HepG2 (cell line): ENCODE measurements around the gene ZDHHC24. TPM values are rescaled to one million over a fixed set of nuclear protein-coding genes. Genes with fewer than 3 reads are reported as not detected.

Source experiments
- ATAC-seq: fragments of 200-7000 bp; cut with Tn5 transposase; 3 replicates; pipeline ENCODE4 v1.9.1; 2020; ENCODE audit warnings: mild to moderate bottlenecking, moderate library complexity
- BruUV-seq: library from RNA; stranded (reverse); fragments of 400-500 nt; replicated peaks from 2 replicates; lab custom pipeline; 2021; lab: Mats Ljungman, UMichigan
- CTCF ChIA-PET: fragments of 300-600 bp; formaldehyde crosslinking; extraction: SDS; loops from one replicate; lab custom pipeline; 2021; ENCODE audit warnings: low total read pairs, inconsistent platforms, low intra/inter-chr PET ratio; lab: Yijun Ruan, JAX
- POLR2A ChIA-PET: fragments of 350-600 bp; sonication (Branson Sonifier 250); formaldehyde crosslinking; loops from one replicate; lab custom pipeline; 2020; ENCODE audit warnings: antibody characterized with exemption, inconsistent platforms; lab: Yijun Ruan, JAX
- DNase-seq: peaks from one replicate; pipeline ENCODE4 v3.0.0-alpha.2; 2015; ENCODE audit warnings: low spot score
- FAIRE-seq: peaks from 3 replicates; lab custom pipeline; 2011; peaks lifted over from hg19 to GRCh38; lab: Jason Lieb, UNC
- H2AFZ ChIP-seq: one replicate; pipeline ENCODE4 v1.6.1; 2011; ENCODE audit warnings: low read length, inconsistent platforms
- H3K27ac ChIP-seq: fragments of 300-600 bp; 3 replicates; pipeline ENCODE4 v1.8.0; 2011; ENCODE audit warnings: mixed run types, mild to moderate bottlenecking, mixed read lengths, low read length, inconsistent platforms; ENCODE audit not compliant: insufficient read depth; ENCODE audit errors: extremely low read length
- H3K27me3 ChIP-seq, 2 experiments: fragments of 200-600 bp in 1 of 2; 2 replicates in 1 of 2; 3 replicates in 1 of 2; pipeline versions ENCODE4 v1.6.0 to v1.8.0; 2011; ENCODE audit warnings: low read length in 2 of 2, mild to moderate bottlenecking in 2 of 2, moderate library complexity in 2 of 2, inconsistent platforms in 1 of 2; ENCODE audit not compliant: insufficient read depth in 2 of 2, control insufficient read depth in 1 of 2
- H3K36me3 ChIP-seq, 2 experiments: fragments of 200-600 bp in 1 of 2; replicated peaks in 1 of 2; 2 replicates in 1 of 2; 3 replicates in 1 of 2; pipeline versions ENCODE4 v1.5.1 to v1.8.0; 2011; ENCODE audit warnings: low read length in 2 of 2, inconsistent platforms in 1 of 2; ENCODE audit not compliant: insufficient read depth in 2 of 2, control insufficient read depth in 1 of 2
- H3K4me1 ChIP-seq: 2 replicates; pipeline ENCODE4 v1.5.1; 2012; ENCODE audit warnings: low read length, inconsistent platforms; ENCODE audit not compliant: insufficient read depth
- H3K4me2 ChIP-seq: 2 replicates; pipeline ENCODE4 v1.6.0; 2011; ENCODE audit warnings: low read depth, low read length, inconsistent platforms
- H3K4me3 ChIP-seq, 3 experiments: fragments of 200-600 bp in 1 of 3; sonication (generic), shearing (Covaris generic) in 1 of 3; replicated peaks in 1 of 3; 2 replicates each; pipeline ENCODE4 v1.5.1; 2011 to 2016; ENCODE audit warnings: low read length in 3 of 3, inconsistent platforms in 2 of 3, low read depth in 2 of 3, mild to moderate bottlenecking in 2 of 3, control low read depth in 1 of 3, mixed read lengths in 1 of 3; ENCODE audit not compliant: insufficient read depth in 1 of 3
- H3K79me2 ChIP-seq: one replicate; pipeline ENCODE4 v1.6.1; 2011; ENCODE audit warnings: low read length, inconsistent platforms; ENCODE audit not compliant: insufficient read depth
- H3K9ac ChIP-seq: 2 replicates; pipeline ENCODE4 v1.6.0; 2011; ENCODE audit warnings: mild to moderate bottlenecking, low read depth, low read length, inconsistent platforms; ENCODE audit not compliant: insufficient read depth
- H3K9me3 ChIP-seq: 2 replicates; pipeline ENCODE4 v1.5.1; 2012; ENCODE audit warnings: mild to moderate bottlenecking, low read length
- H4K20me1 ChIP-seq: 2 replicates; pipeline ENCODE4 v1.6.0; 2011; ENCODE audit warnings: inconsistent platforms, mild to moderate bottlenecking, low read length, moderate library complexity; ENCODE audit not compliant: insufficient read depth
- FOXJ3 ChIP-seq: sonication (generic); formaldehyde crosslinking; IDR thresholded peaks from 2 replicates; pipeline ENCODE4 v1.4.0; 2020; ENCODE audit warnings: missing genetic modification reagents, mild to moderate bottlenecking, borderline replicate concordance
- HMG20B ChIP-seq: conservative IDR thresholded peaks from 2 replicates; pipeline ENCODE4 v1.6.1; 2016; ENCODE audit warnings: missing genetic modification reagents, missing compliant biosample characterization
- HNF4A ChIP-seq: sonication (generic); formaldehyde crosslinking; IDR thresholded peaks from 2 replicates; pipeline ENCODE4 v1.4.0; 2020; ENCODE audit warnings: missing genetic modification reagents
- JUN ChIP-seq: sonication (generic); formaldehyde crosslinking; IDR thresholded peaks from 2 replicates; pipeline ENCODE4 v1.4.0; 2020; ENCODE audit warnings: mild to moderate bottlenecking, missing genetic modification reagents
- NFKBIZ ChIP-seq: IDR thresholded peaks from 2 replicates; pipeline ENCODE4 v1.6.1; 2018; ENCODE audit warnings: missing genetic modification reagents, missing compliant biosample characterization
- NFRKB ChIP-seq: fragments of 450-650 bp; IDR thresholded peaks from 2 replicates; pipeline ENCODE4 v1.6.1; 2017
- REXO4 ChIP-seq: sonication (generic); formaldehyde crosslinking; IDR thresholded peaks from 2 replicates; pipeline ENCODE4 v1.8.0; 2022; ENCODE audit warnings: missing genetic modification reagents, mild to moderate bottlenecking, borderline replicate concordance
- SKI ChIP-seq: fragments of 450-650 bp; IDR thresholded peaks from one replicate; pipeline ENCODE4 v1.6.1; 2018; ENCODE audit warnings: mild to moderate bottlenecking; ENCODE audit not compliant: partially characterized antibody
- SP4 ChIP-seq: sonication (generic); formaldehyde crosslinking; IDR thresholded peaks from 2 replicates; pipeline ENCODE4 v1.8.1; 2023; ENCODE audit warnings: mild to moderate bottlenecking, missing genetic modification reagents
- SSRP1 ChIP-seq: IDR thresholded peaks from 2 replicates; pipeline ENCODE4 v1.6.1; 2016; ENCODE audit warnings: control low read depth
- ZFY ChIP-seq: sonication (generic); formaldehyde crosslinking; IDR thresholded peaks from 2 replicates; pipeline ENCODE4 v1.4.0; 2020; ENCODE audit warnings: missing genetic modification reagents
- ZNF124 ChIP-seq: sonication (generic); formaldehyde crosslinking; IDR thresholded peaks from 2 replicates; pipeline ENCODE4 v1.4.0; 2020; ENCODE audit warnings: missing genetic modification reagents
- ZNF33A ChIP-seq: sonication (generic); formaldehyde crosslinking; IDR thresholded peaks from 2 replicates; pipeline ENCODE4 v1.5.1; 2020; ENCODE audit warnings: missing genetic modification reagents, mild to moderate bottlenecking, moderate library complexity, borderline replicate concordance
- ZNF644 ChIP-seq: IDR thresholded peaks from 2 replicates; pipeline ENCODE4 v1.6.1; 2016; ENCODE audit warnings: low read depth
- ZNF670 ChIP-seq: sonication (generic); formaldehyde crosslinking; IDR thresholded peaks from 2 replicates; pipeline ENCODE4 v1.8.0; 2022; ENCODE audit warnings: mild to moderate bottlenecking, missing genetic modification reagents, borderline replicate concordance
- ZNF83 ChIP-seq: sonication (generic); formaldehyde crosslinking; IDR thresholded peaks from 2 replicates; pipeline ENCODE4 v1.4.0; 2020; ENCODE audit warnings: missing genetic modification reagents, mild to moderate bottlenecking, borderline replicate concordance
- WGBS: methylation state at CpG from one replicate; pipeline ENCODE4 v1.1.6; 2017; ENCODE audit warnings: low lambda C conversion rate; 5-methylcytosine and 5-hydroxymethylcytosine counted together
- in situ Hi-C: cut with HindIII; loops from 2 replicates; pipeline ENCODE4 v1.10.0; 2017; ENCODE audit warnings: low pct_unique_long_range_greater_than_20kb; ENCODE audit not compliant: extremely low pct_ligation_motif_present
- intact Hi-C: fragments of 100-400 bp; cut with micrococcal nuclease; formaldehyde crosslinking; loops from one replicate; pipeline ENCODE4 v1.10.0; 2022; ENCODE audit not compliant: unreplicated experiment
- polyA plus RNA-seq, 8 experiments: library from polyadenylated mRNA; depleted of rRNA in 3 of 8; stranded (reverse) in 7 of 8; unstranded in 1 of 8; fragments of >200 nt; fragmentation: Illumina TruSeq in 4 of 8; extraction: Trizol in 4 of 8; gene quantifications; 2 replicates each; pipeline versions ENCODE4 v1.2.1 to v1.2.3, GENCODE V29; 2011 to 2016; ENCODE audit warnings: low read depth in 4 of 8, missing spikeins in 1 of 8, mixed read lengths in 1 of 8; ENCODE audit not compliant: insufficient read depth in 1 of 8
- total RNA-seq, 5 experiments: library from RNA; depleted of rRNA; stranded (reverse); fragments of >200 nt; fragmentation: Illumina TruSeq; extraction: Trizol; gene quantifications; 2 replicates each; pipeline ENCODE4 v1.2.3, GENCODE V29; 2016; ENCODE audit warnings: low read depth in 1 of 5
- TF ChIP-seq, protein P1 (sequence below): sonication (generic); formaldehyde crosslinking; IDR thresholded peaks from 2 replicates; pipeline ENCODE4 v1.5.0; 2020; ENCODE audit warnings: mild to moderate bottlenecking, missing genetic modification reagents
- TF ChIP-seq, protein P2 (sequence below): sonication (generic); formaldehyde crosslinking; IDR thresholded peaks from 2 replicates; pipeline ENCODE4 v1.4.0; 2020; ENCODE audit warnings: missing genetic modification reagents, mild to moderate bottlenecking, borderline replicate concordance

ZDHHC24 gene
- total and polyA plus RNA-seq, 2 of the 13 experiments (the other 11 are each of a cell fraction or from before 2014, with no cell fraction given): 4.3 TPM

- Histone ChIP-seq H3K27me3 (no peaks in the 10 kb centered on the region), H3K27ac (peak within 1 kb of the TSS; percentile 87), H3K79me2 (peaks cover 2% of the 10 kb centered on the region), H3K36me3 (peaks cover 0 to 5% of the 10 kb centered on the region in 2 experiments; a peak in 3 of 5 replicates), H4K20me1 (no peaks in the 10 kb centered on the region; the same call in 1 of the 2 replicates), H3K4me2 (peak within 1 kb of the TSS; percentile 88), H3K4me1 (peaks cover 50% of the 10 kb centered on the region), H3K4me3 (peak within 1 kb of the TSS; percentile 70 to 93 (median 92)), H3K9me3 (no peaks in the 10 kb centered on the region), H2AFZ (no peak within 1 kb of the TSS), H3K9ac (peak within 1 kb of the TSS; percentile 94)
- 3% methylated on average over 18 of the region's 62 CpGs for WGBS
- intact Hi-C loops (loop anchor here (1.0 kb wide), 1 partner anchor 66 kb away; the partner anchor contains the start of genes ACTN3 and ZDHHC24), in situ Hi-C loops (no loop called here)
- FAIRE-seq: peak; percentile 15
- DNase-seq: peak; percentile 93
- ChIA-PET POLR2A (interaction anchor here (0.5 to 1.8 kb wide), 23 partner anchors 10 to 575 kb away, joined by 3 to 48 read pairs (median 6); partner anchors contain the start of genes ACTN3, BBS1, MRPL11 and PELI3), CTCF (interaction anchor here (2.8 kb wide), 1 partner anchor 72 kb away, joined by 28 read pairs; no protein-coding TSS in a partner anchor)
- TSS peak; percentile 74 for BruUV-seq
- ATAC-seq: peak; percentile 93
- TF ChIP-seq, protein P1, sequence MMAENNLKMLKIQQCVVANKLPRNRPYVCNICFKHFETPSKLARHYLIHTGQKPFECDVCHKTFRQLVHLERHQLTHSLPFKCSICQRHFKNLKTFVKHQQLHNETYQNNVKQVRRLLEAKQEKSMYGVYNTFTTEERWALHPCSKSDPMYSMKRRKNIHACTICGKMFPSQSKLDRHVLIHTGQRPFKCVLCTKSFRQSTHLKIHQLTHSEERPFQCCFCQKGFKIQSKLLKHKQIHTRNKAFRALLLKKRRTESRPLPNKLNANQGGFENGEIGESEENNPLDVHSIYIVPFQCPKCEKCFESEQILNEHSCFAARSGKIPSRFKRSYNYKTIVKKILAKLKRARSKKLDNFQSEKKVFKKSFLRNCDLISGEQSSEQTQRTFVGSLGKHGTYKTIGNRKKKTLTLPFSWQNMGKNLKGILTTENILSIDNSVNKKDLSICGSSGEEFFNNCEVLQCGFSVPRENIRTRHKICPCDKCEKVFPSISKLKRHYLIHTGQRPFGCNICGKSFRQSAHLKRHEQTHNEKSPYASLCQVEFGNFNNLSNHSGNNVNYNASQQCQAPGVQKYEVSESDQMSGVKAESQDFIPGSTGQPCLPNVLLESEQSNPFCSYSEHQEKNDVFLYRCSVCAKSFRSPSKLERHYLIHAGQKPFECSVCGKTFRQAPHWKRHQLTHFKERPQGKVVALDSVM (CRISPR knock-in tag): no peak
- TF ChIP-seq NFRKB (no peak), ZNF670 (peak; percentile 60; the same call in 1 of the 2 replicates), ZNF124 (CRISPR knock-in tag) (no peak; the same call in 1 of the 2 replicates), JUN (no peak), SSRP1 (CRISPR knock-in tag) (no peak), FOXJ3 (CRISPR knock-in tag) (no peak), SP4 (CRISPR knock-in tag) (peak; percentile 89), ZNF83 (CRISPR knock-in tag) (no peak), REXO4 (no peak), ZFY (CRISPR knock-in tag) (peak; percentile 100), HNF4A (CRISPR knock-in tag) (no peak), ZNF33A (CRISPR knock-in tag) (no peak), ZNF644 (no peak), NFKBIZ (CRISPR knock-in tag) (0 out of 2 replicates have a peak, but pooled peaks have one; percentile 45), SKI (no peak), HMG20B (CRISPR knock-in tag) (0 out of 2 replicates have a peak, but pooled peaks have one; percentile 32)
- TF ChIP-seq, protein P2, sequence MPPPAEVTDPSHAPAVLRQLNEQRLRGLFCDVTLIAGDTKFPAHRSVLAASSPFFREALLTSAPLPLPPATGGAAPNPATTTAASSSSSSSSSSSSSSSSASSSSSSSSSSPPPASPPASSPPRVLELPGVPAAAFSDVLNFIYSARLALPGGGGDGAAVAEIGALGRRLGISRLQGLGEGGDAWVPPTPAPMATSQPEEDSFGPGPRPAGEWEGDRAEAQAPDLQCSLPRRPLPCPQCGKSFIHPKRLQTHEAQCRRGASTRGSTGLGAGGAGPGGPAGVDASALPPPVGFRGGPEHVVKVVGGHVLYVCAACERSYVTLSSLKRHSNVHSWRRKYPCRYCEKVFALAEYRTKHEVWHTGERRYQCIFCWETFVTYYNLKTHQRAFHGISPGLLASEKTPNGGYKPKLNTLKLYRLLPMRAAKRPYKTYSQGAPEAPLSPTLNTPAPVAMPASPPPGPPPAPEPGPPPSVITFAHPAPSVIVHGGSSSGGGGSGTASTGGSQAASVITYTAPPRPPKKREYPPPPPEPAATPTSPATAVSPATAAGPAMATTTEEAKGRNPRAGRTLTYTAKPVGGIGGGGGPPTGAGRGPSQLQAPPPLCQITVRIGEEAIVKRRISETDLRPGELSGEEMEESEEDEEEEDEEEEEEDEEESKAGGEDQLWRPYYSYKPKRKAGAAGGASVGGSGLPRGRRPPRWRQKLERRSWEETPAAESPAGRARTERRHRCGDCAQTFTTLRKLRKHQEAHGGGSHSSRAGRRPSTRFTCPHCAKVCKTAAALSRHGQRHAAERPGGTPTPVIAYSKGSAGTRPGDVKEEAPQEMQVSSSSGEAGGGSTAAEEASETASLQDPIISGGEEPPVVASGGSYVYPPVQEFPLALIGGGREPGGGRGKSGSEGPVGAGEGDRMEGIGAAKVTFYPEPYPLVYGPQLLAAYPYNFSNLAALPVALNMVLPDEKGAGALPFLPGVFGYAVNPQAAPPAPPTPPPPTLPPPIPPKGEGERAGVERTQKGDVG (CRISPR knock-in tag): no peak
These were observed 65.5 kb downstream of the ZDHHC24 start, which contains the start of gene DPP3 for GRCh38 chr11:66480117-66480938. Gene DPP3, plus strand, starts transcription at chr11:66480434. Its CDS starts 1,767 bp downstream, at chr11:66482201.
